Testis (tissue), 2 donors: ENCODE results near the gene GAK.

Source experiments
- POLR2A ChIP-seq: fragments of 450-650 bp; IDR thresholded peaks from one replicate; pipeline ENCODE4 v1.6.1; 2017; ENCODE audit warnings: antibody characterized with exemption, mild to moderate bottlenecking, moderate library complexity
- TF ChIP-seq, protein P1 (sequence below), 3 experiments: fragments of 450-650 bp in 2 of 3; fragments of 200-600 bp in 1 of 3; sonication (generic) in 1 of 3; IDR thresholded peaks; one replicate each; pipeline ENCODE4 v1.5.1; 2016 to 2019; ENCODE audit warnings: antibody characterized with exemption in 3 of 3, mild to moderate bottlenecking in 2 of 3, moderate library complexity in 1 of 3

DNA sequence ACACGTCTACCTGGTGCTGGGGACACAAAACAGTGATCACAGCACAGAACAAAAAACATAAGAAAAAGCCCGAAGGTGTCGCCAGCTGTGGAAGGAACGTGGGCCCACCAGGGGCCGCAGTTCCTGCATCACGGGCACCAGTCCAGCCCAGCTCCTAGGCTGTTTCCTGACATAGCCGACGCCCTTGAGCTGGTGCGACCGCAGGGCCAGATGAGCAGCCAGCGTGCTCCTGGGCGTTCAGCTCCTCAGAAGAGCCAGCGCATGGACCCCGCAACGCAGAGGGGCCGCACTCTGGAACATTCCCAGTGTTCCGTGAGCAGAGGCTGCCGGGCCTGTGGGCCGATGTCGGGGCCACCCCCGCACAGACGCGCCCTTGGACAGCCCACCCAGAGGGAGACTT lies 44.1 kb downstream of the GAK start:
- TF ChIP-seq, protein P1, sequence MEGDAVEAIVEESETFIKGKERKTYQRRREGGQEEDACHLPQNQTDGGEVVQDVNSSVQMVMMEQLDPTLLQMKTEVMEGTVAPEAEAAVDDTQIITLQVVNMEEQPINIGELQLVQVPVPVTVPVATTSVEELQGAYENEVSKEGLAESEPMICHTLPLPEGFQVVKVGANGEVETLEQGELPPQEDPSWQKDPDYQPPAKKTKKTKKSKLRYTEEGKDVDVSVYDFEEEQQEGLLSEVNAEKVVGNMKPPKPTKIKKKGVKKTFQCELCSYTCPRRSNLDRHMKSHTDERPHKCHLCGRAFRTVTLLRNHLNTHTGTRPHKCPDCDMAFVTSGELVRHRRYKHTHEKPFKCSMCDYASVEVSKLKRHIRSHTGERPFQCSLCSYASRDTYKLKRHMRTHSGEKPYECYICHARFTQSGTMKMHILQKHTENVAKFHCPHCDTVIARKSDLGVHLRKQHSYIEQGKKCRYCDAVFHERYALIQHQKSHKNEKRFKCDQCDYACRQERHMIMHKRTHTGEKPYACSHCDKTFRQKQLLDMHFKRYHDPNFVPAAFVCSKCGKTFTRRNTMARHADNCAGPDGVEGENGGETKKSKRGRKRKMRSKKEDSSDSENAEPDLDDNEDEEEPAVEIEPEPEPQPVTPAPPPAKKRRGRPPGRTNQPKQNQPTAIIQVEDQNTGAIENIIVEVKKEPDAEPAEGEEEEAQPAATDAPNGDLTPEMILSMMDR (IDR thresholded peaks at IDR 0.05), result no peak
- TF ChIP-seq POLR2A, result no peak
